DND-41 (cell line): ENCODE results near the gene DCTD.

ENCODE experiments used
- ATAC-seq: fragments of 200-7000 bp; cut with Tn5 transposase; 3 replicates; pipeline ENCODE4 v1.9.1; 2021; ENCODE audit warnings: low read depth; ENCODE audit not compliant: insufficient read depth
- DNase-seq: peaks from one replicate; pipeline ENCODE4 v3.0.0-alpha.2; 2020
- H2AFZ ChIP-seq: 2 replicates; pipeline ENCODE4 v1.6.0; 2012; ENCODE audit warnings: low read depth, low read length
- H3K27ac ChIP-seq: 2 replicates; pipeline ENCODE4 v1.5.1; 2012; ENCODE audit warnings: low read length, inconsistent platforms
- H3K27me3 ChIP-seq: fragments of 200-600 bp; sonication (generic); 2 replicates; pipeline ENCODE4 v1.6.0; 2012; ENCODE audit warnings: low read length, mild to moderate bottlenecking, inconsistent platforms; ENCODE audit not compliant: insufficient read depth, poor library complexity
- H3K36me3 ChIP-seq: 2 replicates; pipeline ENCODE4 v1.5.1; 2012; ENCODE audit warnings: low read length, inconsistent platforms; ENCODE audit not compliant: insufficient read depth
- H3K4me1 ChIP-seq: 2 replicates; pipeline ENCODE4 v1.5.1; 2012; ENCODE audit warnings: mild to moderate bottlenecking, low read length; ENCODE audit not compliant: insufficient read depth
- H3K4me2 ChIP-seq: 2 replicates; pipeline ENCODE4 v1.6.0; 2012; ENCODE audit warnings: mild to moderate bottlenecking, moderate library complexity, low read length, inconsistent platforms; ENCODE audit not compliant: insufficient read depth
- H3K4me3 ChIP-seq, 2 experiments: fragments of 200-600 bp in 1 of 2; shearing (Covaris generic) in 1 of 2; 2 replicates each; pipeline ENCODE4 v1.5.1; 2012 to 2016; ENCODE audit warnings: inconsistent platforms in 2 of 2, low read length in 2 of 2, mild to moderate bottlenecking in 2 of 2, low read depth in 1 of 2, moderate library complexity in 1 of 2
- H3K79me2 ChIP-seq: 2 replicates; pipeline ENCODE4 v1.6.0; 2012; ENCODE audit warnings: low read length, inconsistent platforms; ENCODE audit not compliant: insufficient read depth
- H3K9ac ChIP-seq: 2 replicates; pipeline ENCODE4 v1.6.0; 2012; ENCODE audit warnings: low read depth, mild to moderate bottlenecking, inconsistent platforms, low read length, moderate library complexity
- H3K9me3 ChIP-seq: 2 replicates; pipeline ENCODE4 v1.5.1; 2012; ENCODE audit warnings: low read length, moderate library complexity, mild to moderate bottlenecking, inconsistent platforms; ENCODE audit not compliant: insufficient read depth, severe bottlenecking
- H4K20me1 ChIP-seq: 2 replicates; pipeline ENCODE4 v1.6.0; 2012; ENCODE audit warnings: low read length; ENCODE audit not compliant: insufficient read depth
- CTCF ChIP-seq: IDR thresholded peaks from 2 replicates; pipeline ENCODE4 v1.5.1; 2012; ENCODE audit warnings: borderline replicate concordance, low read length, moderate library complexity, mild to moderate bottlenecking; ENCODE audit not compliant: poor library complexity, severe bottlenecking; ENCODE audit errors: extremely low read depth
- EZH2 ChIP-seq: IDR thresholded peaks from 3 replicates; pipeline ENCODE4 v1.6.1; 2012; ENCODE audit warnings: borderline replicate concordance, low read depth, mild to moderate bottlenecking, moderate library complexity, low read length, inconsistent platforms; ENCODE audit not compliant: severe bottlenecking

The DCTD gene

GRCh38 chr4:182955411-182955810 is 38.2 kb upstream of the DCTD start:
- ATAC-seq, result no peak
- no peaks in the 10 kb centered on the region for H3K36me3 ChIP-seq
- H2AFZ ChIP-seq, result no peak overlapping the region

DNA sequence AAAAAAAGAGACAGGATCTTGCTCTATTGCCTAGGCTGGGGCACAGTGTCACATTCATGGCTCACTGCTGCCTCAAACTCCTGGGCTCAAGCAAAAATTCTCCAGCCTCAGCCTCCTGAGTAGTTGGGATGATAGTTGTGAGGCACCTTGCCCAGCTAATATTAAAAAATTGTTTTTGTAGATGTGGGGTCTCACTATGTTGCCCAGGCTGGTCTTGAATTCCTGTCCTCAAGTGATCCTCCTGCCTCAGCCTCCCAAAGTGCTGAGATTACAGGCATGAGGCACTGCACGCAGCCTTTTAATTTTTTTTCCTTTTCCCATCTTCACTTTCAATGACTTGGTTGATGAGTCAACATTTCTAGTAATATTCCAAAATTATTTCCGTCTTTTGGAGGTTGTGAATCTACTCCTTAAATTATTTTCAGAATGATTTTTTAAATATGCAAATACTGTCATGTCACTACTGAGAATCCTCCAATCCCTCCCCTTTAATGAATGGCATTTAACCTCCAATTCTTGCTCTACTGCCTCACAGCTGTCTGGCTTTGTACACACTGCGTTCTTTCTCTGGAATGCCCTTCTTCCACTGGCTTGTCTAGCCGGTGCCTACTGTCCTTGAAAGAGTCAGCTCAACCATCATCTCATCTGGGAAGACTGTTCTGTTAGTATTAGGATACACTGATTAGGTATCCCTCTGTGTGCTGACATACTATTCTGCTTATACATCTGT is 27.5 kb upstream of the DCTD start:
- TF ChIP-seq CTCF (no peak), EZH2 (no peak)
- Histone ChIP-seq H3K36me3 (no peaks in the 10 kb centered on the region), H3K79me2 (no peaks in the 10 kb centered on the region), H3K4me3 (no peak overlapping the region), H3K27ac (no peak overlapping the region), H3K27me3 (no peaks in the 10 kb centered on the region), H3K9ac (no peak overlapping the region), H3K4me2 (no peak overlapping the region), H3K9me3 (no peaks in the 10 kb centered on the region), H3K4me1 (no peaks in the 10 kb centered on the region), H4K20me1 (no peaks in the 10 kb centered on the region), H2AFZ (no peak overlapping the region)
- no peak for ATAC-seq
- no peak for DNase-seq

More at GRCh38 chr4:182955411-182955810, 38.2 kb upstream of the DCTD start:
- H3K79me2 ChIP-seq, result no peaks in the 10 kb centered on the region
- H3K27ac ChIP-seq, result no peak overlapping the region
- no peak overlapping the region for H3K4me2 ChIP-seq
- H3K27me3 ChIP-seq, result no peaks in the 10 kb centered on the region
- no peaks in the 10 kb centered on the region for H4K20me1 ChIP-seq
- no peak for TF ChIP-seq CTCF
- no peak for TF ChIP-seq EZH2
- H3K9me3 ChIP-seq, result peaks cover 5% of the 10 kb centered on the region
- no peak for DNase-seq
- no peak overlapping the region for H3K4me3 ChIP-seq
- no peaks in the 10 kb centered on the region for H3K4me1 ChIP-seq
- no peak overlapping the region for H3K9ac ChIP-seq

- H2AFZ ChIP-seq, result no peak overlapping the region
- ATAC-seq (no peak), DNase-seq (no peak)
- no peak overlapping the region for H3K9ac ChIP-seq
- H4K20me1 ChIP-seq, result no peaks in the 10 kb centered on the region
- H3K79me2 ChIP-seq, result no peaks in the 10 kb centered on the region
- H3K4me1 ChIP-seq, result no peaks in the 10 kb centered on the region
- H3K4me2 ChIP-seq, result no peak overlapping the region
- TF ChIP-seq EZH2, result no peak
- TF ChIP-seq CTCF, result no peak
- H3K9me3 ChIP-seq, result no peaks in the 10 kb centered on the region
- no peak overlapping the region for H3K4me3 ChIP-seq
- H3K27me3 ChIP-seq, result no peaks in the 10 kb centered on the region
- H3K27ac ChIP-seq, result no peak overlapping the region
- no peaks in the 10 kb centered on the region for H3K36me3 ChIP-seq
These were observed 22.5 kb upstream of the DCTD start for GRCh38 chr4:182939680-182940079.
